Measurements from ENCODE around the gene PARN. TPM values are rescaled to one million over a fixed set of nuclear protein-coding genes. Genes with fewer than 3 reads are reported as not detected.
A peak's percentile ranks its signal among the peaks of the same experiment; 100 is the strongest.

PARN gene
- total and polyA plus RNA-seq, 2 of the 4 experiments (the other 2 are of a cell fraction), result 24.6 to 25.1 TPM

GRCh38 chr16:14579266-14579665 lies 50.8 kb downstream of the PARN start:
- Histone ChIP-seq H3K4me1 (ENCODE audit: control insufficient read depth, insufficient read depth, low read length) (no peaks in the 10 kb centered on the region), H3K79me1 (ENCODE audit: low read depth in 1 of 2, low read length in 2 of 2) (no peaks in the 10 kb centered on the region), H4K91ac (ENCODE audit: insufficient read depth, low read depth, low read length) (no peak overlapping the region), H3K4me3 (ENCODE audit: insufficient read depth, low read depth, low read length) (no peak overlapping the region), H2AK9ac (replicated peaks; ENCODE audit: low read depth, low read length, poor library complexity) (no peak overlapping the region), H2AK5ac (ENCODE audit: low read depth, low read length) (no peak overlapping the region), H3K18ac (ENCODE audit: low read depth, low read length) (no peak overlapping the region), H4K20me1 (ENCODE audit: insufficient read depth, low read length) (no peaks in the 10 kb centered on the region), H3K4me2 (ENCODE audit: low read depth, low read length) (no peak overlapping the region), H3K9ac (ENCODE audit: low read depth, low read length) (no peak overlapping the region), H3K23ac (ENCODE audit: low read depth, low read length) (no peak overlapping the region), H3K9me1 (ENCODE audit: insufficient read depth, low read length) (no peaks in the 10 kb centered on the region), H3K4ac (ENCODE audit: low read depth, low read length) (no peak overlapping the region), H3K36me3 (ENCODE audit: control insufficient read depth, insufficient read depth, low read length) (peaks cover 41% of the 10 kb centered on the region), H3K9me3 (ENCODE audit: control insufficient read depth, insufficient read depth, low read length) (no peaks in the 10 kb centered on the region), H2BK20ac (ENCODE audit: low read depth, low read length) (no peak overlapping the region), H2BK15ac (ENCODE audit: low read depth, low read length) (no peak overlapping the region), H2AFZ (replicated peaks; ENCODE audit: low read length, poor library complexity) (no peak overlapping the region), H4K8ac (ENCODE audit: low read depth in 2 of 2, low read length in 2 of 2) (no peak overlapping the region), H2BK5ac (ENCODE audit: low read depth, low read length, poor library complexity, severe bottlenecking) (no peak overlapping the region), H4K5ac (ENCODE audit: low read depth, low read length) (no peak overlapping the region), H3K14ac (replicated peaks; ENCODE audit: low read depth, low read length) (no peak overlapping the region), H2BK120ac (ENCODE audit: low read depth, low read length) (no peak overlapping the region), H3K56ac (ENCODE audit: extremely low read depth, insufficient read depth, low read length) (no peak overlapping the region), H3K27ac (ENCODE audit: insufficient read depth, low read length) (no peak overlapping the region), H3K27me3 (ENCODE audit: control insufficient read depth, insufficient read depth, low read length) (no peaks in the 10 kb centered on the region)
- BruUV-seq (replicated peaks), result no TSS peak
- ChIA-PET POLR2A (ENCODE audit: unreplicated experiment) (no interaction called here), CTCF (interaction anchor here (0.7 kb wide), 1 partner anchor 373 kb away, joined by 3 read pairs; no protein-coding TSS in a partner anchor)
- ATAC-seq (ENCODE audit: low read depth), result peak; percentile 71
- dilution Hi-C loops (cut with HindIII; ENCODE audit: low sequenced_read_pairs, unreplicated experiment) (no loop called here), intact Hi-C loops (cut with micrococcal nuclease) (no loop called here), in situ Hi-C loops (cut with MboI; ENCODE audit: low sequenced_read_pairs) (no loop called here)
- TF ChIP-seq RAD21 (IDR thresholded peaks at IDR 0.05; ENCODE audit: low read length), result no peak
- TF ChIP-seq BHLHE40 (IDR thresholded peaks at IDR 0.05; ENCODE audit: low read depth, low read length), result no peak
- TF ChIP-seq ELK1 (IDR thresholded peaks at IDR 0.05; ENCODE audit: borderline replicate concordance, low read depth, low read length), result no peak
- no peak for DNase-seq
- WGBS, 2 experiments (ENCODE audit: extremely low coverage in 2 of 2, insufficient read length in 1 of 2), result no CpG with 5 or more reads among the region's 2 CpGs
